Hematopoietic multipotent progenitor cell treated with erythropoietin and hydrocortisone succinate and interleukin-3 and kit ligand, for 6 days (in vitro differentiated cells): Measurements from ENCODE around the gene ZFHX2.
"Not testable (repeated sequence)": the region's sequence is repeated elsewhere in the genome, so short reads cannot be mapped to it uniquely, and the experiment has no call there.

Experiments
- DNase-seq: peaks from one replicate; pipeline ENCODE4 v3.0.0-alpha.2; 2015

The ZFHX2 gene

GRCh38 chr14:23539248-23540140 lies 12.1 kb downstream of the ZFHX2 start:
- peak; percentile 66 for DNase-seq

GRCh38 chr14:23538785-23539184 lies 12.8 kb downstream of the ZFHX2 start:
- DNase-seq: no peak

- DNase-seq: no peak
Observed at GRCh38 chr14:23538050-23538718, 13.4 kb downstream of the ZFHX2 start.

GRCh38 chr14:23537351-23538049 lies 14.1 kb downstream of the ZFHX2 start:
- DNase-seq: no peak

GRCh38 chr14:23536906-23537305 lies 14.7 kb downstream of the ZFHX2 start:
- DNase-seq: not testable (repeated sequence)

GRCh38 chr14:23536494-23536893 lies 15.1 kb downstream of the ZFHX2 start:
- no peak for DNase-seq

- no peak for DNase-seq
Observed at GRCh38 chr14:23535943-23536342, 15.6 kb downstream of the ZFHX2 start.

- no peak for DNase-seq
Observed at GRCh38 chr14:23533652-23534435, 17.7 kb downstream of the ZFHX2 start.

GRCh38 chr14:23532658-23533057 lies 18.9 kb downstream of the ZFHX2 start:
- DNase-seq: no peak

- no peak for DNase-seq
Observed at GRCh38 chr14:23531391-23531790, 20.2 kb downstream of the ZFHX2 start.

GRCh38 chr14:23530375-23531055 lies 21.1 kb downstream of the ZFHX2 start:
- DNase-seq: peak; percentile 22

GRCh38 chr14:23529016-23529415 lies 22.5 kb downstream of the ZFHX2 start:
- no peak for DNase-seq

- DNase-seq: no peak
Observed at GRCh38 chr14:23528555-23528954, 23.0 kb downstream of the ZFHX2 start.

- DNase-seq: no peak
Observed at GRCh38 chr14:23525611-23526010, 26.0 kb downstream of the ZFHX2 start.

GRCh38 chr14:23524954-23525353 lies 26.6 kb downstream of the ZFHX2 start:
- no peak for DNase-seq

GRCh38 chr14:23523229-23524016 lies 28.1 kb downstream of the ZFHX2 start:
- DNase-seq: no peak

- no peak for DNase-seq
Observed at GRCh38 chr14:23522643-23523198, 28.8 kb downstream of the ZFHX2 start.

- peak; percentile 12 for DNase-seq
Observed at GRCh38 chr14:23521785-23522640, 29.6 kb downstream of the ZFHX2 start.

- DNase-seq: no peak
Observed at GRCh38 chr14:23520899-23521533, 30.5 kb downstream of the ZFHX2 start.
